H1 (cell line): ENCODE measurements around the gene STK31. TPM values are rescaled to one million over a fixed set of nuclear protein-coding genes. Genes with fewer than 3 reads are reported as not detected.

Experiments used
- CTCF ChIA-PET: fragments of 300-600 bp; sonication (Branson Sonifier 250); formaldehyde crosslinking; loops from one replicate; lab custom pipeline; 2021; ENCODE audit not compliant: partially characterized antibody; lab: Charles Lee
- POLR2A ChIA-PET: fragments of 300-600 bp; sonication (Branson Sonifier 250); formaldehyde crosslinking; loops from one replicate; lab custom pipeline; 2021; ENCODE audit warnings: inconsistent platforms; ENCODE audit not compliant: partially characterized antibody; lab: Charles Lee
- DNase-seq, 2 experiments: peaks; one replicate each; pipeline versions ENCODE4 v3.0.0 to v3.0.0-alpha.2; 2010 to 2022; ENCODE audit warnings: low spot score in 2 of 2, low read depth in 1 of 2, mixed read lengths in 1 of 2
- FAIRE-seq: peaks from 2 replicates; lab custom pipeline; 2011; peaks lifted over from hg19 to GRCh38; lab: Jason Lieb, UNC
- H2AFZ ChIP-seq: 2 replicates; pipeline ENCODE4 v1.8.1; 2012; ENCODE audit warnings: low read length, inconsistent platforms
- H2AK5ac ChIP-seq: 2 replicates; pipeline ENCODE4 v1.6.1; 2013; ENCODE audit warnings: low read depth, low read length
- H2BK120ac ChIP-seq: replicated peaks from 2 replicates; pipeline ENCODE3; 2013; ENCODE audit warnings: low read depth, low read length, inconsistent platforms
- H2BK12ac ChIP-seq: 2 replicates; pipeline ENCODE4 v1.6.1; 2013; ENCODE audit warnings: low read depth, low read length
- H2BK15ac ChIP-seq: 2 replicates; pipeline ENCODE4 v1.6.1; 2013; ENCODE audit warnings: low read length
- H2BK20ac ChIP-seq: 2 replicates; pipeline ENCODE4 v1.6.1; 2013; ENCODE audit warnings: low read length
- H2BK5ac ChIP-seq: 2 replicates; pipeline ENCODE4 v1.6.1; 2013; ENCODE audit warnings: low read depth, low read length
- H3K14ac ChIP-seq: 2 replicates; pipeline ENCODE4 v1.6.1; 2013; ENCODE audit warnings: inconsistent platforms; ENCODE audit not compliant: insufficient read length
- H3K18ac ChIP-seq: 2 replicates; pipeline ENCODE4 v1.6.1; 2013; ENCODE audit warnings: low read length; ENCODE audit errors: extremely low read depth
- H3K23ac ChIP-seq: 2 replicates; pipeline ENCODE4 v1.6.1; 2013; ENCODE audit warnings: inconsistent platforms; ENCODE audit not compliant: insufficient read length
- H3K23me2 ChIP-seq: 2 replicates; pipeline ENCODE4 v1.6.1; 2013; ENCODE audit warnings: low read depth, low read length
- H3K27ac ChIP-seq: 2 replicates; pipeline ENCODE4 v1.6.1; 2011; ENCODE audit warnings: low read depth, low read length, inconsistent platforms
- H3K27me3 ChIP-seq, 4 experiments: replicated peaks in 1 of 4; 1 replicate in 1 of 4; 2 replicates in 3 of 4; pipeline versions ENCODE4 v1.6.1 to v1.8.1; 2011 to 2013; ENCODE audit warnings: low read length in 3 of 4, mild to moderate bottlenecking in 3 of 4, inconsistent platforms in 2 of 4, mixed read lengths in 2 of 4, moderate library complexity in 1 of 4; ENCODE audit not compliant: control insufficient read depth in 3 of 4, insufficient read depth in 3 of 4; ENCODE audit errors: extremely low read depth in 1 of 4
- H3K36me3 ChIP-seq, 4 experiments: 2 replicates each; pipeline versions ENCODE4 v1.6.1 to v1.8.1; 2011 to 2013; ENCODE audit warnings: mild to moderate bottlenecking in 4 of 4, low read length in 3 of 4, moderate library complexity in 2 of 4, control low read depth in 1 of 4, inconsistent platforms in 1 of 4; ENCODE audit not compliant: insufficient read depth in 4 of 4, control insufficient read depth in 2 of 4
- H3K4ac ChIP-seq: replicated peaks from 2 replicates; pipeline ENCODE3; 2013; ENCODE audit warnings: low read length, low read depth, mixed read lengths, inconsistent platforms; ENCODE audit not compliant: insufficient read length
- H3K4me1 ChIP-seq, 4 experiments: replicated peaks in 1 of 4; 1 replicate in 1 of 4; 2 replicates in 3 of 4; pipeline versions ENCODE4 v1.6.1 to v1.8.1; 2011 to 2013; ENCODE audit warnings: low read length in 3 of 4, inconsistent platforms in 2 of 4, mixed read lengths in 1 of 4; ENCODE audit not compliant: insufficient read depth in 4 of 4, control insufficient read depth in 3 of 4
- H3K4me2 ChIP-seq, 2 experiments: 2 replicates each; pipeline versions ENCODE4 v1.6.1 to v1.8.1; 2011 to 2013; ENCODE audit warnings: low read depth in 2 of 2, low read length in 2 of 2, control low read depth in 1 of 2, inconsistent platforms in 1 of 2, mild to moderate bottlenecking in 1 of 2; ENCODE audit not compliant: insufficient read depth in 1 of 2
- H3K4me3 ChIP-seq, 4 experiments: fragments of 200-600, 300-600 bp in 1 of 4; sonication (generic), shearing (Covaris generic), sonication (Bioruptor Twin) in 1 of 4; 2 replicates each; pipeline versions ENCODE4 v1.5.1 to v1.8.1; 2011 to 2016; ENCODE audit warnings: low read length in 4 of 4, low read depth in 3 of 4, control low read depth in 2 of 4, inconsistent platforms in 2 of 4, mild to moderate bottlenecking in 2 of 4, mixed read lengths in 1 of 4, moderate library complexity in 1 of 4; ENCODE audit not compliant: insufficient read depth in 2 of 4; ENCODE audit errors: extremely low read depth in 1 of 4
- H3K56ac ChIP-seq: replicated peaks from 2 replicates; pipeline ENCODE3; 2013; ENCODE audit warnings: low read depth, mild to moderate bottlenecking, mixed read lengths, low read length, inconsistent platforms; ENCODE audit not compliant: insufficient read length
- H3K79me1 ChIP-seq: 2 replicates; pipeline ENCODE4 v1.6.1; 2013; ENCODE audit warnings: low read depth, low read length, control low read depth
- H3K79me2 ChIP-seq, 2 experiments: 2 replicates each; pipeline versions ENCODE4 v1.6.1 to v1.8.1; 2012 to 2013; ENCODE audit warnings: low read length in 2 of 2, mild to moderate bottlenecking in 2 of 2, inconsistent platforms in 1 of 2; ENCODE audit not compliant: insufficient read depth in 2 of 2, control insufficient read depth in 1 of 2
- H3K9ac ChIP-seq, 4 experiments: replicated peaks in 1 of 4; 1 replicate in 1 of 4; 2 replicates in 3 of 4; pipeline versions ENCODE4 v1.6.1 to v1.8.1; 2011 to 2013; ENCODE audit warnings: low read depth in 3 of 4, low read length in 3 of 4, control low read depth in 2 of 4, mild to moderate bottlenecking in 2 of 4, moderate library complexity in 2 of 4, inconsistent platforms in 1 of 4; ENCODE audit errors: extremely low read depth in 1 of 4
- H3K9me3 ChIP-seq, 2 experiments: 2 replicates each; pipeline versions ENCODE4 v1.6.1 to v1.8.1; 2012 to 2013; ENCODE audit warnings: mild to moderate bottlenecking in 2 of 2, moderate library complexity in 2 of 2, control low read depth in 1 of 2, inconsistent platforms in 1 of 2, low read depth in 1 of 2, low read length in 1 of 2, mixed read lengths in 1 of 2; ENCODE audit not compliant: insufficient read depth in 2 of 2
- H4K20me1 ChIP-seq, 2 experiments: replicated peaks in 1 of 2; 2 replicates each; pipeline versions ENCODE3 to v1.8.1; 2011 to 2013; ENCODE audit warnings: inconsistent platforms in 2 of 2, low read length in 2 of 2, mild to moderate bottlenecking in 1 of 2; ENCODE audit not compliant: insufficient read depth in 2 of 2, control insufficient read depth in 1 of 2
- H4K5ac ChIP-seq: 2 replicates; pipeline ENCODE4 v1.6.1; 2013; ENCODE audit warnings: low read length, low read depth, mixed read lengths, inconsistent platforms; ENCODE audit not compliant: insufficient read length
- H4K8ac ChIP-seq: 2 replicates; pipeline ENCODE4 v1.8.0; 2013; ENCODE audit warnings: mild to moderate bottlenecking, moderate library complexity, low read length, inconsistent platforms; ENCODE audit not compliant: insufficient read depth; ENCODE audit errors: extremely low read depth
- H4K91ac ChIP-seq: replicated peaks from 2 replicates; pipeline ENCODE3; 2013; ENCODE audit warnings: low read length, mixed read lengths, inconsistent platforms; ENCODE audit not compliant: insufficient read length
- CHD2 ChIP-seq: IDR thresholded peaks from 2 replicates; pipeline ENCODE4 v1.6.1; 2012; ENCODE audit warnings: low read length, improper control_type of control experiment
- EZH2 ChIP-seq: fragments of 200-600 bp; sonication (generic); IDR thresholded peaks from 2 replicates; pipeline ENCODE4 v1.7.1; 2012; ENCODE audit warnings: low read depth, mild to moderate bottlenecking, moderate library complexity, low read length, inconsistent platforms; ENCODE audit not compliant: severe bottlenecking
- MAX ChIP-seq: IDR thresholded peaks from 2 replicates; pipeline ENCODE4 v1.6.1; 2012; ENCODE audit warnings: inconsistent platforms
- WGBS, 2 experiments: shearing (Covaris generic) in 1 of 2; methylation state at CpG; one replicate each; pipeline versions ENCODE4 v1.1.6 to v1.1.7; 2013 to 2015; ENCODE audit warnings: low lambda C conversion rate in 2 of 2, mixed read lengths in 2 of 2, inconsistent platforms in 1 of 2, low coverage in 1 of 2, missing lambda C conversion rate in 1 of 2; ENCODE audit not compliant: insufficient replicate concordance in 2 of 2, insufficient coverage in 1 of 2, insufficient read length in 1 of 2; ENCODE audit errors: extremely low coverage in 1 of 2, missing lambda C conversion rate in 1 of 2; 5-methylcytosine and 5-hydroxymethylcytosine counted together
- polyA plus RNA-seq, 7 experiments: library from polyadenylated mRNA; depleted of rRNA in 3 of 7; stranded (reverse) in 5 of 7; unstranded in 2 of 7; fragments of >200 nt in 5 of 7; fragments of 200-250 nt in 2 of 7; gene quantifications; 1 replicate in 5 of 7; 2 replicates in 1 of 7; 4 replicates in 1 of 7; pipeline versions ENCODE4 v1.2.1 to v1.2.3, GENCODE V29; 2011 to 2013; ENCODE audit warnings: missing spikeins in 2 of 7, mixed read lengths in 2 of 7
- total RNA-seq: library from RNA; stranded (reverse); fragmentation: NEBNext Ultra II Directional; extraction: Animal tissue kit (Norgen Biotek cat#: 25700); gene quantifications from 2 replicates; pipeline ENCODE4 v1.2.1, GENCODE V29; 2021

STK31 gene
- total and polyA plus RNA-seq, 2 of the 8 experiments (the other 6 are each of a cell fraction or from before 2014, with no cell fraction given): 0.15 to 0.32 TPM

- DNase-seq (no peak), FAIRE-seq (no peak)
- ChIA-PET CTCF (interaction anchor here (0.6 kb wide), 1 partner anchor 370 kb away, joined by 4 read pairs; no protein-coding TSS in a partner anchor), POLR2A (no interaction called here)
- Histone ChIP-seq H2BK12ac (no peak overlapping the region), H3K23ac (no peak overlapping the region), H3K4me2 (no peak overlapping the region), H3K27ac (no peak overlapping the region), H3K79me2 (no peaks in the 10 kb centered on the region), H2BK5ac (no peak overlapping the region), H2AK5ac (no peak overlapping the region), H3K14ac (no peak overlapping the region), H2AFZ (no peak overlapping the region), H2BK120ac (no peak overlapping the region), H4K20me1 (no peaks in the 10 kb centered on the region), H3K4me1 (no peaks in the 10 kb centered on the region), H3K9ac (no peak overlapping the region), H3K36me3 (no peaks in the 10 kb centered on the region), H4K91ac (no peak overlapping the region), H3K56ac (no peak overlapping the region), H3K18ac (no peak overlapping the region), H4K8ac (no peak overlapping the region), H3K23me2 (no peaks in the 10 kb centered on the region), H3K9me3 (no peaks in the 10 kb centered on the region), H3K4ac (no peak overlapping the region), H4K5ac (no peak overlapping the region), H3K27me3 (no peaks in the 10 kb centered on the region), H3K79me1 (no peaks in the 10 kb centered on the region), H2BK20ac (no peak overlapping the region), H2BK15ac (no peak overlapping the region), H3K4me3 (no peak overlapping the region)
- TF ChIP-seq EZH2 (no peak), MAX (no peak), CHD2 (no peak)
- 100% methylated on average over 1 of the region's 1 CpG; no CpG with 5 or more reads in 1 of the 2 experiments for WGBS, 2 experiments
Observed at GRCh38 chr7:23751852-23752251, 41.8 kb downstream of the STK31 start.
